H9 (cell line): ENCODE data around the gene DDX28. TPM values are rescaled to one million over a fixed set of nuclear protein-coding genes. Genes with fewer than 3 reads are reported as not detected.

Experiments
- DNase-seq: peaks from one replicate; pipeline ENCODE4 v3.0.0-alpha.2; 2017
- H2AFZ ChIP-seq: one replicate; pipeline ENCODE4 v1.6.1; 2013; ENCODE audit warnings: mild to moderate bottlenecking, low read length, control low read depth, moderate library complexity
- H2AK5ac ChIP-seq: 2 replicates; pipeline ENCODE4 v1.6.1; 2013; ENCODE audit warnings: low read length, control low read depth, mixed read lengths; ENCODE audit not compliant: insufficient read length
- H2BK120ac ChIP-seq: one replicate; pipeline ENCODE4 v1.6.1; 2013; ENCODE audit warnings: low read depth, mild to moderate bottlenecking, low read length, control low read depth, inconsistent platforms; ENCODE audit not compliant: poor library complexity, severe bottlenecking
- H2BK12ac ChIP-seq: 2 replicates; pipeline ENCODE4 v1.6.1; 2013; ENCODE audit warnings: low read length, control low read depth, mixed read lengths, low read depth; ENCODE audit not compliant: insufficient read length
- H2BK15ac ChIP-seq: 2 replicates; pipeline ENCODE4 v1.6.1; 2013; ENCODE audit warnings: low read depth, low read length, control low read depth
- H2BK20ac ChIP-seq: one replicate; pipeline ENCODE4 v1.6.1; 2013; ENCODE audit warnings: low read depth, mild to moderate bottlenecking, low read length, control low read depth, inconsistent platforms; ENCODE audit not compliant: poor library complexity, severe bottlenecking
- H2BK5ac ChIP-seq: 2 replicates; pipeline ENCODE4 v1.6.1; 2013; ENCODE audit warnings: low read length, control low read depth, mixed read lengths; ENCODE audit not compliant: insufficient read length
- H3K14ac ChIP-seq: 2 replicates; pipeline ENCODE4 v1.6.1; 2013; ENCODE audit warnings: low read length, control low read depth; ENCODE audit not compliant: insufficient read depth
- H3K18ac ChIP-seq: 2 replicates; pipeline ENCODE4 v1.6.1; 2013; ENCODE audit warnings: low read depth, mild to moderate bottlenecking, mixed read lengths, low read length, control low read depth; ENCODE audit not compliant: insufficient read length
- H3K23ac ChIP-seq: 2 replicates; pipeline ENCODE4 v1.6.1; 2013; ENCODE audit warnings: low read length, control low read depth, mixed read lengths, low read depth; ENCODE audit not compliant: insufficient read length
- H3K23me2 ChIP-seq: 2 replicates; pipeline ENCODE4 v1.6.1; 2013; ENCODE audit warnings: low read depth, mild to moderate bottlenecking, mixed read lengths, low read length, control low read depth; ENCODE audit not compliant: insufficient read length, poor library complexity, severe bottlenecking
- H3K27ac ChIP-seq: 2 replicates; pipeline ENCODE4 v1.5.1; 2013; ENCODE audit warnings: low read length, control low read depth, mixed read lengths, low read depth; ENCODE audit not compliant: insufficient read length
- H3K27me3 ChIP-seq: 2 replicates; pipeline ENCODE4 v1.6.1; 2013; ENCODE audit warnings: low read length, control low read depth, inconsistent platforms; ENCODE audit not compliant: insufficient read depth
- H3K4ac ChIP-seq: 2 replicates; pipeline ENCODE4 v1.6.1; 2013; ENCODE audit warnings: low read depth, mild to moderate bottlenecking, control low read depth, inconsistent platforms, low read length, moderate library complexity
- H3K4me1 ChIP-seq: 2 replicates; pipeline ENCODE4 v1.6.1; 2013; ENCODE audit warnings: low read length, control low read depth, inconsistent platforms; ENCODE audit not compliant: insufficient read depth
- H3K4me2 ChIP-seq: 2 replicates; pipeline ENCODE4 v1.6.1; 2013; ENCODE audit warnings: low read length, control low read depth, mixed read lengths; ENCODE audit not compliant: insufficient read length, insufficient read depth
- H3K56ac ChIP-seq: 2 replicates; pipeline ENCODE4 v1.6.1; 2013; ENCODE audit warnings: low read depth, mild to moderate bottlenecking, mixed read lengths, low read length, control low read depth; ENCODE audit not compliant: insufficient read length
- H3K79me1 ChIP-seq: 2 replicates; pipeline ENCODE4 v1.6.1; 2013; ENCODE audit warnings: low read depth, mild to moderate bottlenecking, moderate library complexity, low read length, control low read depth, inconsistent platforms; ENCODE audit not compliant: insufficient read depth, poor library complexity, severe bottlenecking
- H3K79me2 ChIP-seq: 2 replicates; pipeline ENCODE4 v1.6.1; 2013; ENCODE audit warnings: low read length, control low read depth, inconsistent platforms; ENCODE audit not compliant: insufficient read depth
- H3K9ac ChIP-seq: 2 replicates; pipeline ENCODE4 v1.6.1; 2013; ENCODE audit warnings: low read length, control low read depth, mixed read lengths; ENCODE audit not compliant: insufficient read length; ENCODE audit errors: extremely low read depth
- H3K9me3 ChIP-seq: one replicate; pipeline ENCODE4 v1.6.1; 2013; ENCODE audit warnings: low read depth, low read length, inconsistent platforms; ENCODE audit not compliant: control insufficient read depth
- H3T11ph ChIP-seq: one replicate; pipeline ENCODE4 v1.6.1; 2013; ENCODE audit warnings: mild to moderate bottlenecking, low read length, control low read depth, inconsistent platforms
- H4K20me1 ChIP-seq: one replicate; pipeline ENCODE4 v1.6.1; 2013; ENCODE audit not compliant: control insufficient read depth, insufficient read length, insufficient read depth
- H4K5ac ChIP-seq: 2 replicates; pipeline ENCODE4 v1.6.1; 2013; ENCODE audit warnings: low read depth, mild to moderate bottlenecking, mixed read lengths, low read length, control low read depth; ENCODE audit not compliant: insufficient read length
- H4K8ac ChIP-seq: replicated peaks from 2 replicates; pipeline ENCODE4 v1.6.1; 2013; ENCODE audit warnings: low read length, control low read depth, mixed read lengths, low read depth; ENCODE audit not compliant: insufficient read length
- H4K91ac ChIP-seq: 2 replicates; pipeline ENCODE4 v1.6.1; 2013; ENCODE audit warnings: low read depth, mild to moderate bottlenecking, moderate library complexity, mixed read lengths, low read length, control low read depth; ENCODE audit not compliant: insufficient read length
- H3K27ac Mint-ChIP-seq, 3 experiments: 2 replicates in 2 of 3; 3 replicates in 1 of 3; pipeline ENCODE4 v1.8.0; 2020 to 2021; ENCODE audit warnings: mixed read lengths in 3 of 3, mild to moderate bottlenecking in 1 of 3, moderate library complexity in 1 of 3
- H3K27me3 Mint-ChIP-seq: 2 replicates; pipeline ENCODE4 v1.8.0; 2021; ENCODE audit warnings: low read depth, mild to moderate bottlenecking, moderate library complexity, mixed read lengths
- H3K36me3 Mint-ChIP-seq, 3 experiments: 2 replicates in 2 of 3; 3 replicates in 1 of 3; pipeline ENCODE4 v1.8.0; 2020 to 2021; ENCODE audit warnings: low read depth in 3 of 3, mixed read lengths in 3 of 3; ENCODE audit not compliant: insufficient read depth in 1 of 3
- H3K4me1 Mint-ChIP-seq, 2 experiments: 2 replicates each; pipeline ENCODE4 v1.8.0; 2020; ENCODE audit warnings: mixed read lengths in 2 of 2
- H3K4me3 Mint-ChIP-seq, 2 experiments: 2 replicates in 1 of 2; 3 replicates in 1 of 2; pipeline ENCODE4 v1.8.0; 2020 to 2021; ENCODE audit warnings: mild to moderate bottlenecking in 2 of 2, mixed read lengths in 2 of 2, moderate library complexity in 1 of 2
- H3K9me3 Mint-ChIP-seq, 2 experiments: 2 replicates in 1 of 2; 3 replicates in 1 of 2; pipeline ENCODE4 v1.8.0; 2020; ENCODE audit warnings: mild to moderate bottlenecking in 2 of 2, mixed read lengths in 2 of 2, moderate library complexity in 1 of 2
- WGBS: extraction: QIAGEN DNeasy Blood & Tissue Kit; methylation state at CpG from one replicate; pipeline ENCODE4 v1.1.7; 2013; ENCODE audit warnings: missing lambda C conversion rate, low lambda C conversion rate, mixed read lengths; ENCODE audit not compliant: insufficient read length; ENCODE audit errors: extremely low coverage; 5-methylcytosine and 5-hydroxymethylcytosine counted together
- total RNA-seq: library from RNA; stranded (reverse); gene quantifications from 2 replicates; pipeline ENCODE4 v1.2.1, GENCODE V29; 2021
- TF ChIP-seq, protein P1 (sequence below): fragments of 200-600 bp; sonication (generic); conservative IDR thresholded peaks from 3 replicates; pipeline ENCODE4 v1.8.0; 2021; ENCODE audit warnings: antibody characterized with exemption, mild to moderate bottlenecking

Gene DDX28
- total RNA-seq, 1 experiment from 2014 or later = 22.9 TPM

DNA sequence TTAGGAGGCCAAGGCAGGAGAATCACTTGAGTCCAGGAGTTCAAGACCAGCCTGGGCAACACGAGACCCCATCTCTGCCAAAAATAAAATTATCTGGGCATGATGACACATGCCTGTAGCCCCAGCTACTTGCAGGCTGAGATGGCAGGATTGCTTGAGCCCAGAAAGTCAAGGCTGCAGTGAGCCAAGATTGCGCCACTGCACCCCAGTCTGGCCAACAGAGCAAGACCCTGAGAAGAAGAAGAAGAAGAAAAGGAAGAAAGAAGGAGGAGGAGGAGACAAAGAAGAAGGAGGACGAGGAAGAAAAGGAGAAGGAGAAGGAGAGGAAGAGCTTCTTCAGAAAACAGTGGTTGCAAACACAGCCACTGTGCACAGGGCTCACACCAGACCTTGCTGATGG is 34.4 kb downstream of the DDX28 start:
- Histone ChIP-seq H2AFZ (no peak overlapping the region), H3K56ac (no peak overlapping the region), H3K27ac (no peak overlapping the region), H2AK5ac (no peak overlapping the region), H3K9ac (no peak overlapping the region), H3K23ac (no peak overlapping the region), H3K14ac (no peak overlapping the region), H3K4me1 (no peaks in the 10 kb centered on the region; the same call in 1 of the 2 replicates), H3K4ac (no peak overlapping the region), H3K79me1 (no peaks in the 10 kb centered on the region), H3K79me2 (no peaks in the 10 kb centered on the region), H2BK120ac (no peak overlapping the region), H2BK5ac (no peak overlapping the region), H3K9me3 (no peaks in the 10 kb centered on the region), H4K8ac (no peak overlapping the region), H3K23me2 (no peaks in the 10 kb centered on the region), H2BK12ac (no peak overlapping the region), H3T11ph (no peak overlapping the region), H3K27me3 (no peaks in the 10 kb centered on the region), H4K20me1 (no peaks in the 10 kb centered on the region), H2BK15ac (no peak overlapping the region), H4K5ac (no peak overlapping the region), H3K18ac (no peak overlapping the region), H3K4me2 (no peak overlapping the region), H4K91ac (no peak overlapping the region), H2BK20ac (no peak overlapping the region)
- Mint-ChIP-seq H3K27me3 (peaks cover 26% of the 10 kb centered on the region), H3K27ac (no peak overlapping the region; a peak in 2 of 7 replicates), H3K36me3 (no peaks in the 10 kb centered on the region; a peak in 1 of 7 replicates), H3K9me3 (no peaks in the 10 kb centered on the region), H3K4me1 (peaks cover under 1 to 1% of the 10 kb centered on the region in 2 experiments; a peak in 2 of 4 replicates), H3K4me3 (no peak overlapping the region)
- no peak for DNase-seq
- TF ChIP-seq, protein P1, sequence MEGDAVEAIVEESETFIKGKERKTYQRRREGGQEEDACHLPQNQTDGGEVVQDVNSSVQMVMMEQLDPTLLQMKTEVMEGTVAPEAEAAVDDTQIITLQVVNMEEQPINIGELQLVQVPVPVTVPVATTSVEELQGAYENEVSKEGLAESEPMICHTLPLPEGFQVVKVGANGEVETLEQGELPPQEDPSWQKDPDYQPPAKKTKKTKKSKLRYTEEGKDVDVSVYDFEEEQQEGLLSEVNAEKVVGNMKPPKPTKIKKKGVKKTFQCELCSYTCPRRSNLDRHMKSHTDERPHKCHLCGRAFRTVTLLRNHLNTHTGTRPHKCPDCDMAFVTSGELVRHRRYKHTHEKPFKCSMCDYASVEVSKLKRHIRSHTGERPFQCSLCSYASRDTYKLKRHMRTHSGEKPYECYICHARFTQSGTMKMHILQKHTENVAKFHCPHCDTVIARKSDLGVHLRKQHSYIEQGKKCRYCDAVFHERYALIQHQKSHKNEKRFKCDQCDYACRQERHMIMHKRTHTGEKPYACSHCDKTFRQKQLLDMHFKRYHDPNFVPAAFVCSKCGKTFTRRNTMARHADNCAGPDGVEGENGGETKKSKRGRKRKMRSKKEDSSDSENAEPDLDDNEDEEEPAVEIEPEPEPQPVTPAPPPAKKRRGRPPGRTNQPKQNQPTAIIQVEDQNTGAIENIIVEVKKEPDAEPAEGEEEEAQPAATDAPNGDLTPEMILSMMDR = no peak
- WGBS = no CpG with 5 or more reads among the region's 3 CpGs
